Medulla oblongata (tissue), 1 donor: ENCODE data around the gene INF2.

Experiments
- DNase-seq: peaks from one replicate; pipeline ENCODE4 v3.0.0-alpha.2; 2015; ENCODE audit errors: extremely low spot score

The INF2 gene

DNA sequence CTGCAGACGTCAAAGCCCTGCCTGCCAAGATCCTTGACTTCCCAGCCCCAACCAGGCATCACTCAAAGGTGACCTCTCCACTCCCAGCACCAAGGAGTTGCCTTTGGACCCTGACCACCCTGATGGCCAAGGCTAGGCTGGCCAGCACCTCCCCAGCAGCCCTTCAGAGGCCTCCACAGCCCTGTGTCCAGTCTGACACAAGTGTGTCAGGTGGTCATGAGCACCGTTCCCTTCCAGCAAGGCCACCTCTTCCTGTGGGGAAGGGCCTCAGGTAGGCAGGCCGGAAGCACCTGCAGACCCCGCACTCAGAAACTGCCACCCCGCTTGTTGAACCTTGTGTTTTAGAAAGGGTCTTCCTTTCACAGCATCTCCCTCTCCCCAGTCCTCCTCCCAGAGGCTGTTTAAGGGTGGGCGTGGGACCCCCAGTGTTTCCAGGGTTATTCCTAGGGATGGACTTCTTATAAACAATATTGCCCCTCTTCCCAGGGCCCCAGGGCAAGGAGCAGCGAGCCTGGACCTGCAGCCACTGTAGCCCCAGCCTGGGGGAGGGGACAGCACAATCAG, 13.2 kb upstream of the INF2 start:
- no peak for DNase-seq

DNA sequence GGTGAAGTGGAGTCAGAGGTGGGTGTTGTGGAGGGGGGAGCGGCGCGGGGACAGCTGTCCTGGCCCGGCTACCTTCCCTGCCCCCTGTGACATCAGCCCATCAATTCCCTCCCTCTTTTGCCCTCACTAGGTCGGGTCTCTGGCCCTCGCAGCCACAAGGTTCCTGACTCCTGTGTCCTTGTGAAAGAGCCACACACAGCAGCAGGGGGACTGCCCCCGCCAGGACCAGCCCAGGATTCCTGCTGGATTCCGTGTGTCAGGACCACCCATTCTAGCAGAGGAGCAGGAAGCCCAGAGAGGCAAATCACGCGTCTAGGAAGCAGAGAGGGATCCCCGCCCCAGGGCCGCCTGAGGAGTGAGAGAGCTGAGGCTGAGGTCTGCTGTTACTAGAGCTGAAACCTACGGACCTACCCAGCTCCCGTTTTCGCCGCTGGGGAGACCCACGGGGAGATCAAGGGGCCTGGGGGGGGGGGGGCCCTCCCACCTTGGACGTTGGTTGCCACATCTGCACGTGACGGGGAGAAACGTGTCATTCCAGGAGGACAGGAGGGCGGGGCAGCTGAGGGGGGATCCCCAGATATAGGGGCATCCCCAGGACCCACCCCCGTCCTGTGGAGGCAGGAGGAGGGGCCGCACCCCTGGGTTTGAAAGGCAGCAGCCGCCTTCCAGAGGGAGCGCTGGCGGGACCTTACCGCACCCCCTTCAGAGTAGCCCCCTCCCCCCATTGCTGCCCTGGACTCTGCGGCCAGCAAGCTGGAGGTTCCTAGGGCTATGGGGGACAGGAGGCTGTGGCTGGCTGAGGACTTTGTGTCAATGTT, 12.5 kb upstream of the INF2 start:
- no peak for DNase-seq

DNA sequence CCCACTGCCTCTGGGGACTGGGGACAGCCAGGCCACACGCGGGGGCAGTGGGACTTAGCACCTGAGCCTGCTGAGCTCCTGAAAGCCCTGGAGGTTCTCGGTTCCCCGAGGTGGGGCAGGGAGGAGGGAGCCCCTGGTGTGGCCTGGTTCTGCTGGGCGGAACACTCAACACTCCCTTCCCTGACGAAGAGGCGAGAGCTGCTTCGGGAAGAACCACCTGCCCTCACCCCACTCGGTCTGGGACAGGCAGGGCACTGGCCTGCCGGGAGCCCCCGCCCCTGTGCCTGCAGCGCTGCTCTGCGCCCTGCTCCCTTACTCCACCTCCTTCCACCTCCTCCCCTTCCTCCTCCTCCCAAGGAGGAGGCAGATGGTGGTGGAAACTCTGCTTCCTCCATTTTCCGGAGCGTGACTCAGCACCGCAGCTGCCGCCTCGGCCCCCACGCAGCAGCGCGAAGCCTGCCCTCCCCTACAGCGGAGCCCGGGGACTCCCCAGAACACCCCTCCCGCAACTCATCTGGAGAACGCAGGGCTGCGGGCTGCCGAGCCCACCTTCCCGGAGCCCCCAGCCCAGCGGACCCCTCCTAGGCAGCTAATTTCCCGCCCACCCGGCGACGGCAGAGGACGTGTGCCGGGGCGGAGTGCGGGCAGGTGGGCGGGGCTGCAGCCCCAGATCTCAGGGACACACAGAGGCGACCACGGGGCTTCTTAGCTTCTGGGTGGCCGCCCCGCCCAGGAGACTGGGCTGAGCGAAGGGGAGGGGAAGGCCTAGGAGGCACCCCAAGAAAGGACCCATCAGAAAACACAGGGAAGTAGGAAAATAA, 11.7 kb upstream of the INF2 start:
- DNase-seq, result peak; percentile 75

DNA sequence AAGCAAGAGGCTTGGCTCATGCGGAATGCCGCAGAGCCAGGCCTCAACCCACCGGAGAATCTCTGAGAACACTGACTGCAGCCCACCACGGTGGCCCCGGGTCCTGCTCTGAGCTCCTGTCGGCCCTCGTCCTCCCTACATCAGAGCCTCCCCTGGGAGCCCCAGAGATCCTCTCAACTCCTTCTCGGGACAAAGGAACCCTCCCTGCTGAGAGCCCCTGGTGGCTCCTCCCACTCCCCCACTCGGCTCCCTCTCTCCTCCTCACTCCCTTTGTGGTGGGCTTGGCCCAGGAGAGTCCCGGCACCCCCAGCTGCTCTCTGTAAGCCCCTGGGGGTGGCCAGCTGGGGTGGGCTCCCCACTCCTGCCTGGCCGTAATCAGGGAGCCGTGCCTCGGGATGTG, 11.1 kb upstream of the INF2 start:
- no peak for DNase-seq

DNA sequence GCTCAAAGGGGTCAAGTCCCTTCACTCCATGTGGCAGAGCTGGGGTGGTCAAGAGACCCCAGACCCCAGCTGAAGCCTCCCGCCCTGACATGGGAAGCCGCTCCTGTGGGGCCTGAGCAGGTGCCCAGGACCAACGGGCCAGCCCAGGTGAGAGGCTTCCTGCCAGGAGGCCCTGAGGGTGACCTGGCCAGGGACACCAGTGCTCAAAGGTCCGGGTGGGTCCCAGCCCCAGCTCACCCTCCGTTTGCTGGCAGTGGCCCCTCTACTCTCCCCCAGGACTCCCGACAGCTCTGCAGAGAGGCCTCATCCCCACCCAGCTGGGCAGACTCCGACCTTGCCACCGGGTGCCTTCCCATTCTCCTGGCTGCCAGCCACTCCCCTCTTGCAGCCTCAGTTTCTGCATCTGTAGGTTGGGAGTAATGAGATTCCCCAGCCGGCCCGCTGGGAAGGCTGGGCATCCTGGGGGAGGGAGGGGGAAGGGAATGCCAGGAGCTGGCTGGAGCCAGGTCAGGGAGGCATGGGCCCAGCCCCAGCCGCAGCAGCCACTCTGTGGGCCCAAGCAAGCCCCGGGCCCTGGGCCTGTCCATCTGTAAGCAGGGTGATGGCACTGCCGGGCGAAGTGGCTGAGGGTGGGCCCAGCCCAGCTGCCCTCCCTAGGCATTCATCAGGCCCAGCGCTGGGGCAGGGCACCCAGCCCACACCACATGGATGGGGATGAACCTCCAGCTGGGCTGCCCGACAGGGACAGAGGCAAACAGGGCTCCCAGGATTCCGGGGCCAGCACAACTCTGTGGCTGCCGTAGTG, 10.3 kb upstream of the INF2 start:
- peak; percentile 70 for DNase-seq

DNA sequence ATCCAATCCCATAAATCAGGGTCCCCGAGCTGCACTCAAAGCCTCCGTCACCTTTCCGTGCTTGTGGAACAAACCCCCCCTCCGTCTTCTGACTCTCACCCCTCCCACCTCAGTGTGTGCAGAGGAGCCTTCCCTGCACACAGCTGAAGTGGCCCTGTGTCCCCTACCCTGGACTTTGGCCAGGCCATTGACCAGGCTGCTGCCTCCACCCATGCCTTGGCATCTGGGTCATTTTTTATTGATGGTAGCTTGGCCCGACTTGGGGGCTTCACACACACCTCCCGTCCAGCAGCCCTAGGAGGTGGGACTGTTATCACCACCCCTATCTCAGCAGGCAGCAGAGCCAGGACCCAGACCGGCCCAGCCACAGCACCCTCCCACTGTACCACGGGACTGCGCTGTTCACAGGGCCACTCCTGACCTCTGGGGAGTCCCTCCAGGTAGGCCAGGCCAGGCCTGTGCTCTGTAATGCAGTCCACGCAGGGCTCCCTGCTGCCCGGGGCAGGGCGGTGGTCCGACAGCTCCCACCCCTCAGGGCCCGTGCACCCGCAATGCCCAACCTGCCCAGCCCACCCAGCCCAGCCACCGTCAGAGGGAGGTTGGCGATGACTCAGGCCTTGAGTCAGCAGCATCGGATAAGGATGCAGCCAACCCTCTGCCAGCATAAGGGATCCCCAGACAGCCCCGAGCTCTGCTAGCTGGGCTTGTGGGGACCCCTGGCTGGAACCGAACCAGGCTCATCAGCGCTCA, 9.2 kb upstream of the INF2 start:
- DNase-seq, result no peak

DNA sequence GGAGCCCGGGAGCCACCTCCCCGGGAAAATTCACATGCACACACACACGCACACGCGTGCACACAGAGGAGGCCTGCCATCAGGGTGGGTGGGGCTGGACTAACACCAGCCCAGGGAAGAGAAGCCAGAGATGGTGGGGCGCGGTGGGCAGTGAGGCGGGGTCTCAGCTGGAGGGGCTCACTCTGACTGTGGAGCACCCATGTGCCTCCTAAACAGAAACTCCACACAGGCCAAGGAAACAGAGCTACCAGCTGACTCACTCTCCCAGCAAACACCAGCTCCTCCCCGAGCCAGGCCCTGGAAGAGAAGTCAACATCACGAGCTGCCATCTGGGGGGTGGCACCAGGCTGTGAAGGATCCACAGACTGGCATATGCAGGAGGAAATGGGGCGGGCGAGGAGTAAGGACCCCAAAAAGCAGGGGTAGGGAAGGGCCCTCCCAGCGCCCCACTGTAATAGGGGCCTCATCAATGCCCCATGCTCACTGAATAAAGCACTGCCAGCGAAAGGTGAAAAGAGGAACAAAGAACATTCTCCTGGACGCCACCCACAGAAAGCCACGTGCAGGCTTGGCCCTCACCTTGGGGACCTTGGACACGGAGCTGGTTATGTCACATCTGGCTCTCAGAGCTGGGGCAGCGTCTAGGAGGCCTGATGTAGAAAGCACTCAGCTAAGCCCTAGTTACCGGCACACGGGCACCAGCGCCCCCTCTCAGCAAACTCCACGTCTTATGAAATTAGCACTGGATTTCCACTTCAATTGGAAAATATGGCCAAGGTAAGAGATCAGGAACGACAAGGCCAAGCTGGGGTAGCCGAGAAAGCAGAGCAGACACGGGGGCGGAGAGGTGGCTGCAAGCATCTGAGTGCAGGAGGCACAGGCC, 8.4 kb upstream of the INF2 start:
- peak; percentile 96 for DNase-seq

DNA sequence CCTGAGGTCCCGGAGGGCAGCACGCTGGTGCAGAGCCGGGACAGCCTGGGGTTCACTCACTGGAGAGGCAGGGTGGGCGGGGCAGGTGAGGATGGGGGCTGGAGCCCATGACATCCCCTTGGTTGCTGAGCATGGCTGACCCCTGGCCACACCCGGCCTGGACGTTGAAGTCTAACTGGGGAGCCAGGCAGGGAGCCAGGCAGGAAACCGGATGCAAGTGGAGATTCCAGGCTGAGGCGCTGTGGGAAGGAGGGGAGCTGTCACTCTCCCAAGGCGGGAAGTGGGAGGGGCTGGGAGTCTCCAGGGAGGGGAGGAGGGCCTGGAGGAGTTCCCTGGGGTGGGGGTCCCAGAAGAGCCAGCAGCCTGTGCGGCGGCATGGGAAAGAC, 7.7 kb upstream of the INF2 start:
- peak; percentile 86 for DNase-seq

DNA sequence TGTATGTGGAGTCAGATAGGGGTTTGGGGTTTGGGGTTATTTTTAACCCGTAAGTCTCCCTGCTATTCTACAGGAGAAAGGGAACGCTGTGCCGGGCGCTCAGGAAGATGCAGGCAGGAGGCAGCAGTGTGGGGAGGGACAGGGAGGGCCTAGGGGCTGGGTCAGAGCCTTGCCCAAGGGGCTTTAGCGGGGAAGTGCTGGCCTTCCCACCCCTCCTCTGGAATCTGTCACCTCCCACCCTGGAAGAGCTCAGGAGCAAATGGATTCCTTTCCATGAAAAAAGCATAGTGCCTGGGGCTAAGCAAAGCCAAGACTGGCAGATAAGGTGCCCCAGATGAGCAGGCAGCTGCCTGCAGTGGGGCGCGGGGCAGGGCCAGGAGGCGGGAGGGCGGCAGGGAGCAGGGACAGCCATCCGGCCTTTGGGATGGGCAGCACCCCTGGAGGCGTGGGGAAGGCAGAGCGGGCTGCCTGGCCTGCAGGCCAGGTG, 7.3 kb upstream of the INF2 start:
- DNase-seq, result no peak

DNA sequence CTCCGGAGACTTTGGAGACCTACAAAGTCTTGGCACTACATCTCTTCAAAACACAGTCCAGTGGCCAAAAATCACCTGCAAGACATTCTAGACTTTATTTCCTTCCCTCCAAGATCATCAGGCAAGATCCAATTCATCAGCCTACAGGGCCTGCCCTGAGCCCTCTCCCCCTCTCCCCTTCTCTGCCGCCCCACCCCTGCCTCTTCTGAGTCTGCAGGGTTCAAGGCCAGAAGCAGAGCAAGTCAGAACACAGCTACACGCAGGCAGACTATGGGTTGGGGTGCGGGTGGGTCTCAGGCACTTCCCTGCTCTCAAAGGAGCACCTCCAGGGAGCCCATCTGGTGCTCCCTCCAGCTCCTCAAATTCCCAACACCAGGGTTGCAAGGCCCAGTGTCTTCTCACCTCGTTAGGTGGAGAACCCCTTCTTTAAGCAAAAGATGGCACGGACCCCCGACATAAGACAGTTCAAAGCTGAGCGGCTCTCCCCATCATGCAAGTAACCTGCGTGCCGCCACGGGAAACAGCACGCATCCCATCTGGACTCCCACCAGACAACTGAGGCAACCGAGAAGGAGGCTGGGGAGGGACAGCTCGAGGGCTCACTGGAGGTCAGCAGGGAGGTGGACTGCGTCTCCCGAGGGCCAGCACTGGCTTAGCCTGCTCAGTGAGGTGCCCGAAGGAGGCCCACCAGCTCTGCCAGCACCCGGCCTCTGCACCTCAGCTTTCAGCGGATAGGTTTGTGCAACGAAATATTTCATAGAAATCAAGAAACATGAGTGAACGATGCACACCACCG, 5.6 kb upstream of the INF2 start:
- DNase-seq, result no peak

DNA sequence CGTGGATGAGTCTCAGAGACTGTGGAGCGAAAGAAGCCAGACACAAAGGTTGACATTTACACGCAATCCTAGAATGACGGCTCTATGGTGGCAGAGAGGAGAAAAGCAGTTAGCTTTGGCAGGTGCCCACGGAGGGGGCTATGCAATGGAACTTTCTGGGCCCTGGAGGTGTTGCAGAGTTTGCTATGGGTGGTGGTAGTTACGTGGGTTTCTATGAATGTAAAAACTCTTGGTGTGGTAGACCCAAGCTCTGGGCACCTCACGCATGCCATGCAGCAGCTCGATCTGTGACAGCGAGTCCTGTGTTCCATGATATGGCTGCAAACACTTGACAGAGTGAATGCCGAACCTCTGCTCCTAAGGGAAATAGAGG, 5.0 kb upstream of the INF2 start:
- no peak for DNase-seq

DNA sequence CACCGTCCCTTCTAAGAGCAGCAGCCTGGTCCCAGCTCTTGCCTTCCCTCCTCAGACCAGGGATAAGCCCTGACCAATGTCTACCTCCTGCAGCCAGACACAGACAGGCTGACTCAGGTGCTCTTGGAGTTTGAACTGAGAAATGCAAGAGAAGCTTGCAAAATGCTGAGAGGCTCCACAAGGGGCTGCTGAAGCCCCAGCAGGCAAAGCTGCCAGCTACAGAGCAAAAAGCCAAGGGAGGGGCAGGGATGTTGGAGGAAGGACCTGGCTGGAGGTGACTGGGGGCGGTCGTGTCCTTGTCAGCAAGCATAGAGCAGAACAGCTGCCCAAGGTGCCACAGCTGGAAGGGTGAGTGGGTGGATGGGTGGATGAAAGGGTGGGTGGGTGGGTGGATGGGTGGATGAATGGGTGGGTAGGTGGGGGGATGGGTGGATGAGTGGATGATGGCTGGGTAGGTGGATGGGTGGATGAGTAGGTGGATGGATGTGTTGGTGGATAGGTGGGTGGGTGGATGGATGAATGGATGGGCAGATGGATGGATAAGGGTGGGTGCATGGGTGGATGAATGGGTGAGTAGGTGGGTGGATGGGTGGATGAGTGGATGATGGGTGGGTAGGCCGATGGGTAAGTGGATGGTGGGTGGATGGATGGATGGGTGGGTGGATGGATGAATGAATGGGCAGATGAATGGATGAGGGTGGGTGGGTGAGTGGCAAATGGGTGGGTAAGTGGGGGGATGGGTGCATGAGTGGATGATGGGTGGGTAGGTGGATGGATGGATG, 4.0 kb upstream of the INF2 start:
- DNase-seq, result no peak

DNA sequence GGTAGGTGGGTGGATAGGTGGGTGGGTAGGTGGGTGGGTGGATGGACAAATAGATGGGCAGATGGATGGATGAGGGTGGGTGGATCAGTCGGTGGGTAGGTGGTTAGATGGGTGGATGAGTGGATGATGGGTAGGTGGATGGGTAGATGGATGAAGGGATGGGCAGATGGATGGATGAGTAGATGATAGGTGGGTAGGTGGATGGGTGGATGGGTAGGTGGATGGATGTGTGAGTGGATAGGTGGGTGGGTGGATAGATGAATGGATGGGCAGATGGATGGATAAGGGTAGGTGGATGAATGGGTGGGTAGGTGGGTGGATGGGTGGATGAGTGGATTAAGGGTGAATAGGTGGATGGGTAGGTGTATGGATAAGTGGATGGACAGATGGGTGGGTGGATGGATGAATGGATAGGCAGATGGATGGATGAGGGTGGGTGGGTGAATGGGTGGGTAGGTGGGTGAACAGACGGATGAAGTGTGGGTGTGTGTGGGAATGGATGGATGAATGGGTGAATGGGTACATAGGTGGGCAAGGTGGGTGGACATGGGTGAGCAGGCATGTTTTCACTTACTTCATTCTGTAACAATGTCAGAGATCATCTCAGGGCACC, 3.3 kb upstream of the INF2 start:
- DNase-seq, result no peak

DNA sequence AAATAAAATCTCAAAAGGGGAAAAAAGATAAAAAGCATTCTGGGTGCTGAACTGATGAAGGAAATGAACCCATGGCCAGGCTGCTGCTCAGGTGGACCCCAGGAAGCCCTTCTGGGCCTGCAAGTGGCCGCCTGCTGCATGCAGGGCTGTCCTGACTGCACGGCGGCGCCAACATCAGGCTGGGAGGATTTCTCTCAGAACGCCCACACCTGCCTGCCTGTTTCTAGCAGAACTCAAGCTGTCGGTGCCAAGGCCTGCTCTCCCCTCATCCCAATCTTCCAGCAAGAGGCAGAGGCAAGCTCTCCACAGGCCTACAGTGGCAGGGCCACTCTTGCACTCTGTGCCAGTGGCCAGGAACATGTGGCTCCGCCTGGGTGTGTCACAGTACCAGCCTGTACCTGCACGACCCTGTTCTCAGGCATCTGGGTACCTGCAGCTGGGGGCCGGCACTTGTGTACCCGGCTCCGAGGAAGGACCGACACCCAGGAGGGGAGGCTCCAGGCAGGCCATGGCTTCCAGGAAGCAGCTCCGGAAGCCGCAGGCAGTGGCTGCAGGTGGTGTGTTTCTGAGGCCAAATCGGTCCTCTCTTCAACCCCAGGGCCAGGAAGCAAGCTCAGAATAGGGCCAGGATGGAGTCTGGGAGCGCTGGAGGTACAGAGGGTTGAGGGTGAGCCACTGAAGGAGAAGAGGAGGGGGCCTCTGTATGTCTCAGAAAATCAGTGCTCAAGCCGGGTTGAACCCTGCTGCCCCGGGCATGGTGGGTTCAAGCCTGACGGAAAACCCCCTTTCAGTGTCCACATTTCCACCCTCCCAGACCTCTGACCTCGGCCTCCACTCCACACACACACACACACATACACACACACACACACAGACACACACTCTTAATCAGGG, 2.5 kb upstream of the INF2 start:
- DNase-seq, result no peak

DNA sequence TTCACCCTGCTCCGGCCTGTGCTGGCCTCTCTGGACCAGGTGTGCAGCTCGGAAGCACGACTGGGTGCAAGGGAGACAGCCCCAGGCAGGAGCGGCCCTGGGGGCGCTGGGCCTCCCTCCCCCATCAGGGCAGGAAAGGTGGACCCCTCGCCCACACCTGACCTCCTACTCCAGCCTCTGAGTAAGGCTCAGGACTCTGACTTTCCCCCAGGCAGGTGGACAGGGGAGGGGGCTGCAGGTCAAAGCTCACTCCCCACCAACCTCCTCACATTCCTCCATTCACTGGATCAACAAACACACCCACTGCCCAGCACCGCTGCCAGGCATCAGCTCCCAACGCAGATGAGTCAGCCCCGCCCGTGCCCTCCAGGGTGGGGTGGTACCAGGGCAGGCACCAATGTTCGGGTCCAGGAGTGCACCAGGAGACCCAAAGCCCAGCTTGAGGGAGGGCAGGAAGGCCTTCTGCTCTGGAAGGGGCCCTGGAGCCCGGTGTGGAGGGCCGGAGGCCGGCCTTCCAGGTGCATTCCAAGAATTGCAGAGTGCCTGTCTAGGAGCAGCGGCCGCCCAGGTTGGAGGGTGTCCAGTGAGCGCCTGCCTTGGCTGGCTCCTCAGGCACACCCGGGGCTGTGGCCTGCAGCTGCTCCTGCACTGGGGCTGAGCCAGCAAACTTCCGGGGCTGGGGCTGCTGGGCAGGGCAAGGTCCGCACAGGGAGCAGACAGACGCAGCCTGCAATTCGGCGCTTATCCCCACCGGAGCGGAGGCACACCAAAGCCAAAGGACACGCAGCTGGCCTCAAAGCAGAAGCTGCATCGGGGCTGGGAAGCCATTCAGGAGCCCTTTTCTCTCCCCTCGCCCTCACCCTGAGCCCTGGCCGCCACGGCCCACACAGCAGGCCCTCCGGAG, 1.6 kb upstream of the INF2 start:
- no peak for DNase-seq

DNA sequence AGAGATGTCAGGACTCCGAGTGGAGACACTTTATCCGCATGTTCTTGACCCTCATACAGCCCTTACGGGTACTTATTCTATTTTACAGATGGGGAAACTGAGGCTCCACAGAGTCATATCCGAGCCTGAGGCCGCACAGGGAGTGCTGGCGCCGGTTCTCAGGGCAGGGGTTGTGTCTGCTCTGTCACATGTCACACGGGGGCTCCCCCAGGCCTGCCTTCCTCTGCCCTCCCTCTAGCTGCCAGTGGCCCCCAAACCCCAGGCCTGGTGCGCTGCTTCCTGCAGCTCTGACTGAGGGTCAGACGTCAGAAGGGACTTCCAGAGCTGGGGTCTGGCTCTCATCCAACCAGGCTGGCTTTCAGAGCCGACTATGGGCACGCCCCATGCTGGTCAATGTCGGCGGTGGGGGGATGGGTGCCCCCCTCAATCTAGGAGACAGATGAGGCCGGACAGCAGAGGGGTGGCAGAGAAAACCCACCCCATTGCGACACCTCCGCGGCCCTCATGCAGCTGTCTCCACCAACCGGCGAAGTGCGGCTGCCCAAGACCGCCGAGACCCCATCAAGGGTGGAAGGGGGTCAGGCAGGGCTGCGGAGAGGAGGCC, 811 bp upstream of the INF2 start:
- DNase-seq, result no peak
